Liver (tissue), 9 donors: ENCODE data around the gene CRPPA. TPM values are rescaled to one million over a fixed set of nuclear protein-coding genes. Genes with fewer than 3 reads are reported as not detected.

Experiments
- DNase-seq: peaks from one replicate; pipeline ENCODE4 v3.0.0-alpha.2; 2017; ENCODE audit warnings: low spot score
- H3K27ac ChIP-seq, 2 donors: one replicate each; pipeline ENCODE4 v1.7.0; 2013; ENCODE audit warnings: inconsistent platforms in 2 of 2, low read length in 2 of 2, control low read depth in 1 of 2, low read depth in 1 of 2, mild to moderate bottlenecking in 1 of 2
- H3K27me3 ChIP-seq, 4 donors: one replicate each; pipeline versions ENCODE4 v1.6.1 to v1.7.0; 2013; ENCODE audit warnings: low read length in 3 of 4, inconsistent platforms in 1 of 4, mild to moderate bottlenecking in 1 of 4, moderate library complexity in 1 of 4; ENCODE audit not compliant: control insufficient read depth in 4 of 4, insufficient read depth in 4 of 4
- H3K36me3 ChIP-seq, 4 donors: one replicate each; pipeline versions ENCODE4 v1.6.1 to v1.7.0; 2013; ENCODE audit warnings: low read length in 3 of 4, mild to moderate bottlenecking in 3 of 4, low read depth in 1 of 4, moderate library complexity in 1 of 4; ENCODE audit not compliant: control insufficient read depth in 4 of 4, insufficient read depth in 3 of 4
- H3K4me1 ChIP-seq, 4 donors: one replicate each; pipeline versions ENCODE4 v1.6.1 to v1.7.0; 2013; ENCODE audit warnings: low read length in 3 of 4, mild to moderate bottlenecking in 3 of 4, moderate library complexity in 1 of 4; ENCODE audit not compliant: control insufficient read depth in 4 of 4, insufficient read depth in 4 of 4
- H3K4me3 ChIP-seq, 3 donors: one replicate each; pipeline versions ENCODE4 v1.6.1 to v1.7.0; 2013; ENCODE audit warnings: low read length in 3 of 3, control low read depth in 1 of 3, low read depth in 1 of 3, mild to moderate bottlenecking in 1 of 3
- H3K9ac ChIP-seq, 2 donors: one replicate each; pipeline ENCODE4 v1.7.0; 2013; ENCODE audit warnings: low read length in 2 of 2, mild to moderate bottlenecking in 2 of 2, moderate library complexity in 2 of 2, control low read depth in 1 of 2, low read depth in 1 of 2
- H3K9me3 ChIP-seq, 4 donors: one replicate each; pipeline versions ENCODE4 v1.6.1 to v1.7.0; 2013; ENCODE audit warnings: low read length in 3 of 4; ENCODE audit not compliant: control insufficient read depth in 4 of 4
- ATF3 ChIP-seq: IDR thresholded peaks from 2 replicates; pipeline ENCODE4 v1.6.1; 2016; ENCODE audit warnings: antibody characterized with exemption
- CTCF ChIP-seq: fragments of 150-350 bp; IDR thresholded peaks from 2 replicates; pipeline ENCODE4 v1.5.1; 2017; ENCODE audit warnings: improper control_type of control experiment, low read depth, low read length; ENCODE audit not compliant: missing input control
- EGR1 ChIP-seq, 2 donors: IDR thresholded peaks; 2 replicates each; pipeline ENCODE4 v1.6.1; 2016 to 2018; ENCODE audit warnings: antibody characterized with exemption in 2 of 2, low read depth in 2 of 2
- FOXA1 ChIP-seq: IDR thresholded peaks from 2 replicates; pipeline ENCODE4 v1.6.1; 2016; ENCODE audit warnings: antibody characterized with exemption
- FOXA2 ChIP-seq: IDR thresholded peaks from 2 replicates; pipeline ENCODE4 v1.6.1; 2016; ENCODE audit warnings: antibody characterized with exemption
- GABPA ChIP-seq, 2 donors: IDR thresholded peaks in 1 of 2; conservative IDR thresholded peaks in 1 of 2; 2 replicates each; pipeline ENCODE4 v1.6.1; 2016; ENCODE audit warnings: antibody characterized with exemption in 2 of 2, mild to moderate bottlenecking in 1 of 2, moderate library complexity in 1 of 2
- HNF4A ChIP-seq, 2 donors: conservative IDR thresholded peaks; 2 replicates each; pipeline ENCODE4 v1.6.1; 2016; ENCODE audit warnings: antibody characterized with exemption in 2 of 2, mild to moderate bottlenecking in 2 of 2
- HNF4G ChIP-seq: IDR thresholded peaks from 2 replicates; pipeline ENCODE4 v1.6.1; 2016; ENCODE audit warnings: antibody characterized with exemption
- JUND ChIP-seq, 2 donors: IDR thresholded peaks; 2 replicates each; pipeline ENCODE4 v1.6.1; 2016; ENCODE audit warnings: antibody characterized with exemption in 2 of 2
- MAX ChIP-seq: IDR thresholded peaks from 2 replicates; pipeline ENCODE4 v1.6.1; 2016; ENCODE audit warnings: antibody characterized with exemption
- NR2F2 ChIP-seq: IDR thresholded peaks from 2 replicates; pipeline ENCODE4 v1.6.1; 2016; ENCODE audit warnings: antibody characterized with exemption
- RAD21 ChIP-seq, 2 donors: IDR thresholded peaks; 2 replicates each; pipeline ENCODE4 v1.6.1; 2016; ENCODE audit warnings: antibody characterized with exemption in 2 of 2, mild to moderate bottlenecking in 2 of 2
- REST ChIP-seq: IDR thresholded peaks from 2 replicates; pipeline ENCODE4 v1.6.1; 2016; ENCODE audit warnings: antibody characterized with exemption, mild to moderate bottlenecking
- RXRA ChIP-seq, 2 donors: IDR thresholded peaks; 2 replicates each; pipeline ENCODE4 v1.6.1; 2017 to 2018; ENCODE audit warnings: antibody characterized with exemption in 2 of 2, mild to moderate bottlenecking in 1 of 2
- SP1 ChIP-seq: IDR thresholded peaks from 2 replicates; pipeline ENCODE4 v1.6.1; 2018; ENCODE audit warnings: antibody characterized with exemption, mild to moderate bottlenecking
- TAF1 ChIP-seq: conservative IDR thresholded peaks from 2 replicates; pipeline ENCODE4 v1.6.1; 2016; ENCODE audit warnings: antibody characterized with exemption, mild to moderate bottlenecking
- YY1 ChIP-seq: IDR thresholded peaks from 2 replicates; pipeline ENCODE4 v1.6.1; 2016; ENCODE audit warnings: antibody characterized with exemption, mild to moderate bottlenecking
- ZBTB33 ChIP-seq: IDR thresholded peaks from 2 replicates; pipeline ENCODE4 v1.6.1; 2016; ENCODE audit warnings: antibody characterized with exemption
- WGBS: extraction: QIAGEN DNeasy Blood & Tissue Kit; methylation state at CpG from one replicate; pipeline ENCODE4 v1.1.7; 2013; 5-methylcytosine and 5-hydroxymethylcytosine counted together
- polyA plus RNA-seq, 2 donors: library from polyadenylated mRNA; stranded (reverse) in 1 of 2; unstranded in 1 of 2; fragments of 200-250 nt in 1 of 2; fragments of >200 nt in 1 of 2; fragmentation: Nextera tagmentation in 1 of 2; extraction: Ambion mirVana in 1 of 2; gene quantifications; one replicate each; pipeline versions ENCODE4 v1.2.1 to v1.2.3, GENCODE V29; 2013 to 2015
- total RNA-seq, 2 donors: library from RNA; depleted of rRNA; stranded (reverse); fragments of >200 nt; gene quantifications; one replicate each; pipeline ENCODE4 v1.2.3, GENCODE V29; 2014
- donor health status: healthy.
- donor health status: healthy.
- donor health status: healthy.
- donor health status: healthy.
- donor health status: healthy.

CRPPA gene
- total and polyA plus RNA-seq, 4 donors = 0.47 to 3.7 (median 1.8) TPM

GRCh38 chr7:16417906-16418305 is 3.4 kb downstream of the CRPPA start:
- no peak overlapping the region for H3K27ac ChIP-seq
- H3K4me1 ChIP-seq = peaks cover 0 to 20% (median 16%) of the 10 kb centered on the region in 4 donors
- H3K9ac ChIP-seq = no peak overlapping the region
- H3K4me3 ChIP-seq = no peak overlapping the region
- TF ChIP-seq RAD21 (IDR thresholded peaks at IDR 0.05) (no peak), SP1 (no peak), ZBTB33 (no peak), REST (no peak), GABPA (IDR thresholded peaks at IDR 0.05 in 1 of 2, conservative IDR thresholded peaks at IDR 0.05 in 1 of 2) (no peak), YY1 (no peak), JUND (IDR thresholded peaks at IDR 0.05) (no peak), EGR1 (IDR thresholded peaks at IDR 0.05; ENCODE audit: low read depth in 2 of 2) (no peak), TAF1 (no peak), ATF3 (no peak), HNF4A (conservative IDR thresholded peaks at IDR 0.05) (no peak), NR2F2 (no peak), RXRA (IDR thresholded peaks at IDR 0.05) (no peak), CTCF (no peak), MAX (no peak), HNF4G (no peak), FOXA1 (no peak), FOXA2 (no peak)
- 91% methylated on average over 1 of the region's 1 CpG for WGBS
- DNase-seq = no peak
- H3K27me3 ChIP-seq = no peaks in the 10 kb centered on the region
- H3K9me3 ChIP-seq = no peaks in the 10 kb centered on the region
- no peaks in the 10 kb centered on the region for H3K36me3 ChIP-seq
